Left cardiac atrium (tissue), 4 donors: Measurements from ENCODE around the gene PAQR9. TPM values are rescaled to one million over a fixed set of nuclear protein-coding genes. Genes with fewer than 3 reads are reported as not detected.
"Not testable (repeated sequence)": the region's sequence is repeated elsewhere in the genome, so short reads cannot be mapped to it uniquely, and the experiment has no call there.

Experiments
- ATAC-seq, 2 donors: fragments of 200-7000 bp; cut with Tn5 transposase; one replicate each; pipeline ENCODE4 v1.9.1; 2020; ENCODE audit warnings: mild to moderate bottlenecking in 2 of 2, moderate library complexity in 2 of 2
- DNase-seq: peaks from one replicate; pipeline ENCODE4 v3.0.0-alpha.2; 2020
- intact Hi-C, 2 donors: fragments of 100-400 bp; cut with DNase I; formaldehyde crosslinking; loops; one replicate each; pipeline versions ENCODE4 v1.14.1 to v1.15.1; 2022 to 2023
- long read RNA-seq: library from polyadenylated mRNA; unstranded; transcript quantifications from one replicate; pipeline ENCODE4 v2.0.0, GENCODE V29; 2021
- total RNA-seq, 2 donors: library from RNA; stranded (reverse); fragmentation: NEBNext Ultra II Directional; extraction: Animal tissue kit (Norgen Biotek cat#: 25700); gene quantifications; one replicate each; pipeline ENCODE4 v1.2.1, GENCODE V29; 2021
- donor health status: DM: no; HTN: yes; CAD: no.
- donor health status: DM: no; HTN: yes; CAD: no; lungs with severe emphysema.
- donor health status: DM: yes; HTN: yes; CAD: no.
- donor health status: Dilated cardiomyopathy.

The PAQR9 gene, protein sequence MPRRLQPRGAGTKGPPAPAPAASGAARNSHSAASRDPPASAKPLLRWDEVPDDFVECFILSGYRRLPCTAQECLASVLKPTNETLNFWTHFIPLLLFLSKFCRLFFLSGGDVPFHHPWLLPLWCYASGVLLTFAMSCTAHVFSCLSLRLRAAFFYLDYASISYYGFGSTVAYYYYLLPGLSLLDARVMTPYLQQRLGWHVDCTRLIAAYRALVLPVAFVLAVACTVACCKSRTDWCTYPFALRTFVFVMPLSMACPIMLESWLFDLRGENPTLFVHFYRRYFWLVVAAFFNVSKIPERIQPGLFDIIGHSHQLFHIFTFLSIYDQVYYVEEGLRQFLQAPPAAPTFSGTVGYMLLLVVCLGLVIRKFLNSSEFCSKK
- total RNA-seq = 1 to 10 TPM; 9.0 to 9.5 TPM
- long read RNA-seq, transcript PAQR9-201 (1 exons, 2,452 nt) = major isoform, 9 of 9 reads
- long read RNA-seq, partial matches to known transcripts = 0 of 9 reads
- long read RNA-seq, other reads (novel, unspliced or antisense) = 0 of 9 reads

DNA sequence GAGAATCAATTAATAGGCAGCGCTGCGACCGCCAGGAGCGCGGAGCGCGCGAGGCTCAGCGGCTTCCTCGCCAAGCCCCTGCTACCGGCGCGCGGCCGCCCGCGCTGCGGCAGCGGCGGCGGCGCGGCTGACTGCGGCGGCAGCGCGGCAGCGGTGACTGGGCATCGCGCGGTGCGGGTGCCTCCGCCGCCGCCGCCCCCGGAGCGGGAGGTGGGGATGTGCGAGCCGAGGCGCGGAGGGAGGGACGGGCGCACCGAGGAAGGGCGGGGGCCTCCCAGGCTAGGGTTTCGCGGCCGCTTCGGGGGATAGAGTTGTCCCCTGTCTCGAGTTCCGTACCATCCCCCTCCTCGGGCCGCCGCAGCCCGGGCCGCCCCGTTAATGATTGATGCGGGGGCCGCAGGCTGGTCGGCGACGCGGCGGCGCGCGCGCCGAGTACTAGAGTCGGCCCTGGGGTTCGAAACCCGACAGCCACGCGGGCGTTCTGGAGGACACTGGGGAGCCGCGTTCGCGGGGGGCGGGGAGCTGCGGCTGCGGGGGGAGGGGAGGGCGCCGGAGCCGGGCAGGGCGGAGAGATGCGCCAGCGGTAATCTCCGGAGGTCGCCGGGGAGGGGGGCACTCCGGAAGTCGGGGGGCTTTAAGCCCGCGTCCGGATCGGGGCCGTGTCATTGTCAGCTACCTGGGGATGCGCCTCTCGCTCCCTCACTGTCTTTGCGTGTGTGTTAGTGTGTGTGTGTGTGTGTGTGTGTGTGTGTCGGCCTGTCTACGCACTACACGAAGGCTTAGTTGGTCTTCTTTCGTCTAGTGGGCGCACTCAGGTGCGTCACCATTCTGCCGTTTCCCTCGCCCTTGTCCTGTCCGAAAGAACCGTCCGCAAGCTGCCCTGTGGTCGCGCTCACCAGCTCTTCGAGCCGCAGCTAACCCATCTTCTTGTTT lies at the start of gene PAQR9:
Gene PAQR9 (minus strand): TSS at position 159 of the 933 bp plus-strand sequence. CDS start 338 bp downstream, outside the sequence.
- DNase-seq = peak; percentile 28
- intact Hi-C loops = no loop called here

DNA sequence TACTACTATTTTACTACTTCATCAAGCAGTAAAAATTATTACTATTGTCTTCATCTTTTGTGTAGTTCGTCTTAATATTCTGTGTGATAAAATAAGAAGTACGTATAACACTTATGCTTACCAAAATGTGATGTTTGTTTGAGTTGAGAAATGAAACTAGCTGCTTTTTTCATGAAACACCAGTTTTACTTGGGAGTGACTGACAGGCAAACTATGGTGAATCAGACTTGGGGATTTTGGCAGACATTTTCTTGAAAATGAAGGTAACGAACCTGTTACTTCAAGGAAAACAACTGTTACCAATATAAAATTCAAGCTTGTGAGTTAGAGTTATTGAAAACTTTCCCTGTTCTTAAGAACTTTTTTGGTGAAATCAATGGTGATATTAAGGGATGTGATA lies 48.2 kb upstream of the PAQR9 start:
- DNase-seq = no peak
- intact Hi-C loops = no loop called here
- no peak for ATAC-seq

More for the DNA sequence above, at the start of gene PAQR9:
- peak; percentile 67 to 71 for ATAC-seq

DNA sequence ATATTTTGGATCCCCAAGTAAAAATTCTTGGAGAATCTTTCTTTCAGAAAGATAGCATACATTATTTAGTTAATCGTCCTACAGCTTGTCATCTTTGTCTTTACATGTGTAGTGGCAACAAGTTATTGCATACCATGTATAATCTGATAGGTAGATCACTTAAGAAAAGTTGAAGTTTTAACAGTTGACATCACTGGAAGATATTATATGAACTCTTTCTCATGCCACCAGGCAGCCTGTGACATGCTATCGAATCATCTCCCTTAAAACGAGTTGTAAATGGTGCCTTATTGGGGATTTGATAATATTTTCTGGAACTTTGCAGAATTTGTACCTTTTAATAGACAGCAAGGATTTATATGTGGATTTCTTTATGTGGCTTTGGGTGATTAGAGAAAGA lies 46.5 kb upstream of the PAQR9 start:
- intact Hi-C loops = no loop called here
- ATAC-seq (no peak), DNase-seq (no peak)

DNA sequence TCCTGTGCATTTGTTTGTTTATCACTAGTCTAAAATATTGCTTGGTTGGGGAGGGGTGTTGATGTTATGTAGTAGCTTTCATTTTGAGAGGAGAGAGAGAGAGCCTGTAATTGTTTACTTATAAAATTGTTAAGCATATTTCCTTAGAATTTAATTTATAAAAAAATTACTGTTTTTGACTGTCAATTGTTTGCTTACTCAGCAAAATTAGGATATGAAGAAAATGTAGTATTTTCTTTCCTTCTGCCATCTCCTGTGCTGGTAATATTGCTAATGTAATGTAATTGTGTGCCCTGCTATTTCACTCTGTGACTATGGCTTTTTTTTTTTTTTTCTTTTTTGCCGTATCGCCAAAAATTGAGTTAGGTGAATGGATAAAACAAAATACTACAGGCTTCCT lies 41.3 kb upstream of the PAQR9 start:
- intact Hi-C loops = loop anchor here in 1 of 2 donors (10.0 kb wide), 1 partner anchor 270 kb away; no protein-coding TSS in a partner anchor
- ATAC-seq = no peak

DNA sequence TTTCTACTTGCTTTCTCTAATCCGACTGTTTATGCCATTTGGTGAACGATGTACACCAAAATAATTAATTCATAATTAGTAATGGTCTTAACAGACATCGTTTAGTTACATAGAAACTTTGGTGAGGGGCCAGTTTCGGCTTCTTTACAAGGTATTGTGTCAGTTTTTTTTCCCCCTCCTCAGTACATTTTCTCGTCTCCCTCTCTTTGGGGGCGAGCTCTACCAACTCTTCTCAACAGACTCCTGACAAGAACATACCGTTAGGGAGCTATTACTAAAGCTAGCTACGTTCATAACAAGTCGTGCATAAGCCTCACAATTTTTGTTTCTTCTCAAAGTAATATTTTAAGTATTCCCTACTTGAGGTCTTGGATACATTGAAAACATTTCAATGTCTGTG lies 39.3 kb upstream of the PAQR9 start:
- no peak for ATAC-seq
- intact Hi-C loops = loop anchor here in 1 of 2 donors (10.0 kb wide), 1 partner anchor 268 kb away; no protein-coding TSS in a partner anchor
- no peak for DNase-seq

More for the DNA sequence above, 41.3 kb upstream of the PAQR9 start:
- no peak for DNase-seq

DNA sequence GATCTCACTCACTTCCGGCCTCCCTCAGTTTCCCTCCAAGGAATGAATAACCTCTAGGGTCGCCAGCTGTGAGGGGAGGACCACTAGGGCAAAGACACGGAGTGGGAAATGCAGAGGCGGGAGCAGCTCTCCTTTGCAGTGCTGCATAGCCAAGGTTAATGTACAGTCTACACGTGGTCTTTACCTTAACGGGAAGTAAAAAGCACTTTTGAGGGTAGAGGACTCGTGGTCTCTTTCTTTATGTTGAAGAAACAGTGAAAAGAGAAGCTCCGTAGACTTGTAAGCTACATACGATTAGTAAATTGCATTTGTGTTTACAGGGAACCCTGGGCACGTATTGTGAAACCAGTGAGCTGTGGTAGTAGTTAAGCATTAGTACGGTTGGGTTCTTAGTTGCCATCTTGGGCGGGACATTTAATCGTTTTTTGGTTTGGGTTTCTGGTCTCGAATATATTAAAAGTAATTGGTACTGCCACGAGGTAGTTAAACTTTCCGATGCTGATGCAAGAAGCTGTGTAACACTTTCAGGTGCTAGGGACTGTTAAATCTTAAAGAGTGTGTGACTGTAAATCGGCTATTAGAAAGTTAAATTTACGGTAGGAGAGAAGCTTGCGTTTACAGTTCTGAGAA lies 38.7 kb upstream of the PAQR9 start:
- ATAC-seq = peak in 1 of 2 donors; percentile 3

DNA sequence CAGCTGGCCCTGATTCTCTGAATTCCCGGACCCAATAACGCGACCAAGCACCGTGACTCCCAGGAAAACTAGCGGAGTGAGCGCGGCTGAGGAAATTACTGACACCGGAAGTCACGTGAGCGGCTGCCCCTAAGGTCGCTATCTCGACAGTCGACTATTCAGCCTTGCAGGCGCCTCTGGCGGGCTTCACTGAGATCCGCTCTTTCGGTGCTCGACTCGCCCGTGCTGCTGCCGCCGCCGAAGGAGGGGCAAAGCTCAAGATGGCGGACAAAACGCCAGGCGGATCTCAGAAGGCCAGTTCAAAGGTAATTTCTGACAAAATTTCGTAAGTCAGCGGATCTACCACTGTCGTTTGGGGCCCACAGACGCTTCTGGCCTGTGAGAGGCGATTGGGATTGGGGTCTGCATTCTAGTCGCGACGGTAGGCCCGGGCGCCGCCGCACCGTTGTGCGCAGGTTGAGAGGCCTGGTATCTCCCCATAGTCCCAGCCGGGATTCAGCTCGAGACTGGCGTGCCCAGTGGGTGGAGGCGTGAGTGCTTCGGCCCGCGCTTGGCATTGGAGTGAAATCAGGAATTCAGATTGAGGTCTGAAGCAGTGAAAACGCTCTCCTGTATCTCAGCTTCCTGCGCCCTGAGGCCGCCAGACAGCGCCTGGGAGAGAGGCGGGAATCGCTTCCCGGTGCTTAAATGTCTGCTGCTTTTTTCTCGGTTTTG lies 38.1 kb upstream of the PAQR9 start, which contains the start of gene U2SURP:
Gene U2SURP (plus strand): TSS at position 202 of the 714 bp plus-strand sequence. CDS start 59 bp downstream, at position 261.
- intact Hi-C loops = loop anchor here in 1 of 2 donors (10.0 kb wide), 1 partner anchor 267 kb away; no protein-coding TSS in a partner anchor
- peak; percentile 98 for DNase-seq
- peak; percentile 96 to 97 for ATAC-seq

More for the DNA sequence above, 38.7 kb upstream of the PAQR9 start:
- DNase-seq = no peak
- intact Hi-C loops = loop anchor here in 1 of 2 donors (10.0 kb wide), 1 partner anchor 267 kb away; no protein-coding TSS in a partner anchor

DNA sequence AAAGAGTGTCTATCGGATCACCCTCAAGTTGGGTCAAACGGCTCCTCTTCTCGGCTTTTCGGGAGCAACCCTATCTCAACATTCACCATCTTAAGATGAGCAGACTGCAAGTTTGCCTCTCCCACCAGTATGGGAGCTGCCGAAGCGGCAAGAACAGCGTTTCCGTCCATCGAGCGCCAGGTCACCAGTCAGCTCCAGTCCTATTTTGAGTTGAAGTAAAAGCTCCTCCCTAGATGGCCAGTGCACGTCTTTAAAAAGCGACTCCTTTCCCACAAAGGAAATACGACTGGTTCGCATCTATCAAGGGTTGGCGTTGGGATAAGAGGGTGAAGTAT lies 37.5 kb upstream of the PAQR9 start:
- DNase-seq (peak; percentile 74), ATAC-seq (peak; percentile 81 to 86)
- intact Hi-C loops = loop anchor here in 1 of 2 donors (10.0 kb wide), 1 partner anchor 266 kb away; no protein-coding TSS in a partner anchor

DNA sequence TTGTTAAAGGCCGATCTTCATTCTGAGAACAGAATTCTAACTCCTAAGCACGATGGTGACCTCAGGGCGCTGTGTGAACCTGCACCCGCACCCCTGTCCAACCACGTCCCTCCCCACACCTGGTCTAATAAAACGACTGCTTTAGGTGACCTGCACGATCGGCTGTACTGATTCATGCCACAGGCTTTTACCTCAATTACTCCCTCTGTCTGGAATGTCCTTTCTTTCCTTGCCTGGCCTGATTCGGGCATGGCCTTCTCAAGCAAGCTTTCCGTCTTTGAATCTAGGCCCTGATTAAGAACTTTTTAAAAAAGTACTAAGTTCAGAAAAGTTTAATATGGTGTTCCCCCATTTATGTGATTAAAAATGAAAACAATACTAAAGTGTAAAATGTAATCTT lies 37.1 kb upstream of the PAQR9 start:
- no peak for DNase-seq
- ATAC-seq = peak in 1 of 2 donors; percentile 9
- intact Hi-C loops = loop anchor here in 1 of 2 donors (10.0 kb wide), 1 partner anchor 266 kb away; no protein-coding TSS in a partner anchor

DNA sequence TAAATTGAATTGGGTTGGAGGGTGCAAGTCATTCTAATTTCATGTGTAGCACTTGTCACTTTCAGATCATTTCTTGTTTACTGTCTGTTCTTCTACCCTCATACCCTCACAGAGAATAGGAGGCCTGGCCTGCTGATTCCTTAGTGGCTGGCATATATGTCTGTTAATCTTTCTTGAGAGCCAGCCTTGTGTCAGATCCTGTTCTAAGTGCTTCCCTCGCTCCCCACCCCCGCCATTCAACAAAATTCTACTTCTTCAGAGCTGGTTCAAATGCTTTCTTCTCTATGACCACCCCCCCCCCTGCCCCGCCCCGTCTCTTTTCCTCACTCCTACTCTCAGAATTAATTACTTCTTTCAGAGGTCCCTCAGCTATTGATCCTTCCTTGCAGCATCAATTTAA lies 36.4 kb upstream of the PAQR9 start:
- DNase-seq = no peak
- no peak for ATAC-seq
- intact Hi-C loops = loop anchor here (10.0 kb wide), 2 partner anchors 265 to 415 kb away; no protein-coding TSS in a partner anchor

DNA sequence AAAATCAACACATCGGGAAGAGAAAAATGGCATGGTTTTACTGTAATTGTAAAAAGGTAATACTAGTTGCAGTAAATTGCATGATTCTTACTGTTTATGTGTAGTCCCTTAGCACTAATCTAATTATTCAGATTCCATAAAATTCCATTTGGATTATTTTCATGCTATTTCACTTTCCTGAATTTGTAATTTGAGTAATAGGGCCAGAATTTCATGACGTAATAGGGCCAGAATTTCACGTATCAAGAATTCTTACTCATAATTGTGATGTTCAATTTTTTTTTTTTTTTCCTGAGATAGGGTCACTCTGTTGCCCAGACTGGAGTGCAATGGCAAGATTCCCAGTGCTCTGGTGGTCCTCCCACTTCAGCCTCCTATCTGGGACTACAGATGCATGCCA lies 35.0 kb upstream of the PAQR9 start:
- ATAC-seq (no peak), DNase-seq (no peak)
- intact Hi-C loops = loop anchor here in 1 of 2 donors (10.0 kb wide), 1 partner anchor 414 kb away; no protein-coding TSS in a partner anchor

DNA sequence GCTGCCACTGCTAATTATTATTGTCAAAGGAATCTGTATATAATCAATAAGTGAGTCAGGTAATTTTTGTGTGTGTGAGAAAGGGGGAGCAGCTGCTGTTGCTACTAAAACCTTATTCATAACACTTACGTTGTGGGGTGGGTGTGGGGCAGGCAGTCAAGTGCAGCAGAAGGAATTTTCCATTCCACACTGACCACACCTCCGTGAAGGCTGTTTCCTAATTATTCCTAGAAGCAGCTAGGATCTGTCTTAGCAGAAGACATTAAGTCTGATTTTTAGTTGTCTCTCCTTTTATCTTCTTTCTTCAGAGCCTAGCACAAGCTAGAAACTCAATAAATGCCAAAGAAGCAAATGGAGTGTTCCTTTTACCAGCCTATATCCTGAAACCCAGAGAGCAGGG lies 33.9 kb upstream of the PAQR9 start:
- ATAC-seq (no peak), DNase-seq (no peak)
- intact Hi-C loops = loop anchor here in 1 of 2 donors (10.0 kb wide), 1 partner anchor 413 kb away; no protein-coding TSS in a partner anchor

DNA sequence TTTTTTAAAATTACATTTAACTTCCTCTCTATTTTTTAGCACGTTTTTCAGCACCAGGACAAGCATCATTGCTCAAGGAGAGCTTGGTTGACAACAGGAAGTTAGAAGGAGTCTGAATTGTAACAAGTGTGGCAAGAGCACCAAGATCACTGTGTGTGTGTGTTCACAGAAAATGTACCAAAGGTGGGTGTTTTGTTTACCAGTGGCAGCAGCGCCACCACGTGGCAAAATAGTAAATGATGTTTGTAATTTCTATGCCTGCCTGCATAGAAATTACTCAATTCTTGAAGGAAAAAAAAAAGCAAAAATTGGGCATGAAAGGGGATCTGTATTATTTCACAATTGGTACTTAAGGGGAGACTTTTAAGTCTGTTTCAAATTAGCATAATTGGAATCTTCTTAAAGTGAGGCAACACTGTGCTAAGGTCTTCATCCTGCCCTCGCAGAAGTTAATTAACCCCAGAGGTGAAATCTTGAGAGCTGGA lies 30.5 kb upstream of the PAQR9 start:
- peak; percentile 71 for DNase-seq
- intact Hi-C loops = loop anchor here (2.0 to 10.0 kb wide), 4 partner anchors 165 to 409 kb away; no protein-coding TSS in a partner anchor
- ATAC-seq = peak; percentile 39 to 67

DNA sequence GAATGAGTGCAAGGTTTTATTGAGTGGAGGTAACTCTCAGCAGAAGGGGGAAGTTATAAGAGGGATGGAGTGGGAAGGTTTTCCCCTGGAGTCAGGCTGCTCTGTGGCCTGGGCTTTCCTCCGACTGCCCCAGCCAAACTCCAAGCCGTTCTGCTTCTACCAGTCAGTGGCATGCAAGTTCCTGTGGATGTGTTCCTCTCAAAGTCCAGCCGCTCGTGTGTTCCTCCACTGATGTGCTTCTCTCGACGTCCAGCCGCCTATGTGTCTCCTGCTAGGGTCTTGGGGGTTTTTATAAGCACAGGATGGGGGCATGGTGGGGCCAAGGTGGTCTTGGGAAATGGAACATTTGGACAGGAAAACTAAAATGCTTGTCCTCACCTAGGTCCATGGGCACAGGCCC lies 28.8 kb upstream of the PAQR9 start:
- intact Hi-C loops = loop anchor here (5.0 to 10.0 kb wide), 3 partner anchors 165 to 408 kb away; no protein-coding TSS in a partner anchor
- DNase-seq (no peak), ATAC-seq (no peak)

DNA sequence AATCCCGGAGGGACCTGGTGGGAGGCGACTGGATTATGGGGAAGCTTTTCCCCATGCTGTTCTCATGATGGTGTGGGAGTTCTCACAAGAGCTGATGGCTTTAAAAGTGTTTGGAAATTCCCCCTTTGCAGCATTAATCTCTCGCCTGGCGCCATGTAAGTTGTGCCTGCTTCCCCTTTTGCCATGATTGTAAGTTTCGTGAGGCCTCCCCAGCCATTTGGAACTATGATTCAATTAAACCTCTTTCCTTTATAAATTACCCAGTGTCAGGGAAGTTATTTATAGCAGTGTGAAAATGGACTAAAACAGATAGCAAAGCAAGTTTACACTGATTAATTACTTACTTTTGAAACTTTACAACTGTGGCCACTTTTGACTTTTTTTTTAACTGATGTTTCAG lies 27.2 kb upstream of the PAQR9 start:
- intact Hi-C loops = loop anchor here (5.0 to 10.0 kb wide), 3 partner anchors 163 to 406 kb away; no protein-coding TSS in a partner anchor
- ATAC-seq = no peak
- DNase-seq = no peak

DNA sequence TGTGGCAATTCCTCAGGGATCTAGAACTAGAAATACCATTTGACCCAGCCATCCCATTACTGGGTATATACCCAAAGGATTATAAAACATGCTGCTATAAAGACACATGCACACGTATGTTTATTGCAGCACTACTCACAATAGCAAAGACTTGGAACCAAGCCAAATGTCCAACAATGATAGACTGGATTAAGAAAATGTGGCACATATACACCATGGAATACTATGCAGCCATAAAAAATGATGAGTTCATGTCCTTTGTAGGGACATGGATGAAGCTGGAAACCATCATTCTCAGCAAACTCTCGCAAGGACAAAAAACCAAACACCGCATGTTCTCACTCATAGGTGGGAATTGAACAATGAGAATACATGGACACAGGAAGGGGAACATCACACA lies 25.4 kb upstream of the PAQR9 start:
- DNase-seq, ATAC-seq, intact Hi-C loops: not testable (repeated sequence)

DNA sequence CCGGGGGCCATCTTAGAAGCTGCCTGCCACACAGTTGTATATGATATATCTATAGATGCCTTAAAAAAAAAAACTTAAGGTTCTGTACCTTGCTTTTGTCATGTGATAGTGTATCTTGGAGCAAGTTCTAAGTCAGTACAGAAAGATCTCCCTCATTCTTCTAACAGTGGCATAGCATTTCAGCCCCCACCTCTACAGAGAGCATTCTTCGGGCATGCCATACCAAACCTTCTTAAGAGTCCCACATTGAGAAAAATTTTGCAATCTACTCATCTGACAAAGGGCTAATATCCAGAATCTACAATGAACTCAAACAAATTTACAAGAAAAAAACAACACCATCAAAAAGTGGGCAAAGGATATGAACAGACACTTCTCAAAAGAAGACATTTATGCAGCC lies 24.7 kb upstream of the PAQR9 start:
- intact Hi-C loops, DNase-seq, ATAC-seq: not testable (repeated sequence)
